K562 (cell line): ENCODE data around the gene RBFOX1. TPM values are rescaled to one million over a fixed set of nuclear protein-coding genes. Genes with fewer than 3 reads are reported as not detected.
A peak's percentile ranks its signal among the peaks of the same experiment; 100 is the strongest.

Experiments used
- ATF4 ChIP-seq: fragments of 450-650 bp; formaldehyde crosslinking; IDR thresholded peaks from 2 replicates; pipeline ENCODE4 v1.4.0; 2022; ENCODE audit warnings: mild to moderate bottlenecking, moderate library complexity
- HBP1 ChIP-seq: fragments of 450-650 bp; formaldehyde crosslinking; IDR thresholded peaks from 2 replicates; pipeline ENCODE4 v1.4.0; 2022; ENCODE audit warnings: missing genetic modification characterization
- HDAC3 ChIP-seq: fragments of 450-650 bp; IDR thresholded peaks from 2 replicates; pipeline ENCODE4 v1.6.1; 2018; ENCODE audit warnings: borderline replicate concordance, mild to moderate bottlenecking, moderate library complexity; ENCODE audit not compliant: partially characterized antibody
- HOXB6 ChIP-seq: fragments of 250-450 bp; sonication (Bioruptor Pico); IDR thresholded peaks from 2 replicates; pipeline ENCODE4 v1.5.1; 2022; ENCODE audit warnings: mild to moderate bottlenecking, borderline replicate concordance
- MAFF ChIP-seq: IDR thresholded peaks from 2 replicates; pipeline ENCODE4 v1.6.1; 2012; ENCODE audit warnings: low read length, improper control_type of control experiment
- MEF2D ChIP-seq: conservative IDR thresholded peaks from 2 replicates; pipeline ENCODE4 v1.6.1; 2016; ENCODE audit warnings: low read depth, missing genetic modification characterization, missing compliant biosample characterization
- PTRF ChIP-seq: fragments of 450-650 bp; IDR thresholded peaks from 2 replicates; pipeline ENCODE4 v1.6.1; 2016; ENCODE audit warnings: mild to moderate bottlenecking, missing genetic modification characterization, missing compliant biosample characterization
- SAP30 ChIP-seq: fragments of 200-600 bp; sonication (generic); IDR thresholded peaks from 2 replicates; pipeline ENCODE4 v1.6.1; 2012; ENCODE audit warnings: borderline replicate concordance, low read depth, mild to moderate bottlenecking, moderate library complexity, low read length, control low read depth, inconsistent platforms; ENCODE audit not compliant: insufficient read depth, poor library complexity, severe bottlenecking
- SUPT5H ChIP-seq: fragments of 450-650 bp; IDR thresholded peaks from 2 replicates; pipeline ENCODE4 v1.6.1; 2016
- ZNF12 ChIP-seq: sonication (generic); formaldehyde crosslinking; IDR thresholded peaks from 2 replicates; pipeline ENCODE4 v1.4.0; 2020; ENCODE audit warnings: mild to moderate bottlenecking, missing genetic modification reagents
- ZNF174 ChIP-seq: fragments of 250-450 bp; sonication (Bioruptor Pico); IDR thresholded peaks from 2 replicates; pipeline ENCODE4 v1.4.0; 2020; ENCODE audit warnings: mild to moderate bottlenecking
- ZNF316 ChIP-seq: fragments of 450-650 bp; IDR thresholded peaks from 2 replicates; pipeline ENCODE4 v1.6.1; 2016
- polyA plus RNA-seq, 8 experiments: library from polyadenylated mRNA; depleted of rRNA in 4 of 8; stranded (reverse) in 5 of 8; unstranded in 3 of 8; fragments of >200 nt; fragmentation: Nextera tagmentation in 2 of 8; fragmentation: Illumina TruSeq in 1 of 8; extraction: Ambion mirVana in 2 of 8; extraction: Trizol in 1 of 8; gene quantifications; 2 replicates each; pipeline versions ENCODE4 v1.2.1 to v1.2.3, GENCODE V29; 2011 to 2014; ENCODE audit warnings: inconsistent platforms in 1 of 8, missing spikeins in 1 of 8
- total RNA-seq, 7 experiments: library from RNA; depleted of rRNA in 6 of 7; stranded (reverse); fragments of >200 nt in 6 of 7; fragmentation: Illumina TruSeq in 2 of 7; extraction: Trizol in 2 of 7; gene quantifications; 2 replicates each; pipeline versions ENCODE4 v1.2.1 to v1.2.3, GENCODE V29; 2011 to 2021; ENCODE audit warnings: low replicate concordance in 1 of 7
- TF ChIP-seq, protein P1 (sequence below): fragments of 250-450 bp; sonication (Bioruptor Pico); IDR thresholded peaks from 2 replicates; pipeline ENCODE4 v1.5.0; 2021; ENCODE audit warnings: mild to moderate bottlenecking, moderate library complexity
- TF ChIP-seq, protein P2 (sequence below): fragments of 450-650 bp; IDR thresholded peaks from 2 replicates; pipeline ENCODE4 v1.6.1; 2018; ENCODE audit not compliant: partially characterized antibody
- TF ChIP-seq, protein P3 (sequence below): fragments of 250-450 bp; sonication (Bioruptor Pico); IDR thresholded peaks from 2 replicates; pipeline ENCODE4 v1.4.0; 2020; ENCODE audit warnings: mild to moderate bottlenecking, moderate library complexity

The RBFOX1 gene
- total and polyA plus RNA-seq, 9 of the 15 experiments (the other 6 are each of a cell fraction or from before 2014, with no cell fraction given) = 0.03 TPM; not detected in 8

GRCh38 chr16:7394720-7395336 is 62.2 kb downstream of the RBFOX1 start (continued):
- TF ChIP-seq, protein P1, sequence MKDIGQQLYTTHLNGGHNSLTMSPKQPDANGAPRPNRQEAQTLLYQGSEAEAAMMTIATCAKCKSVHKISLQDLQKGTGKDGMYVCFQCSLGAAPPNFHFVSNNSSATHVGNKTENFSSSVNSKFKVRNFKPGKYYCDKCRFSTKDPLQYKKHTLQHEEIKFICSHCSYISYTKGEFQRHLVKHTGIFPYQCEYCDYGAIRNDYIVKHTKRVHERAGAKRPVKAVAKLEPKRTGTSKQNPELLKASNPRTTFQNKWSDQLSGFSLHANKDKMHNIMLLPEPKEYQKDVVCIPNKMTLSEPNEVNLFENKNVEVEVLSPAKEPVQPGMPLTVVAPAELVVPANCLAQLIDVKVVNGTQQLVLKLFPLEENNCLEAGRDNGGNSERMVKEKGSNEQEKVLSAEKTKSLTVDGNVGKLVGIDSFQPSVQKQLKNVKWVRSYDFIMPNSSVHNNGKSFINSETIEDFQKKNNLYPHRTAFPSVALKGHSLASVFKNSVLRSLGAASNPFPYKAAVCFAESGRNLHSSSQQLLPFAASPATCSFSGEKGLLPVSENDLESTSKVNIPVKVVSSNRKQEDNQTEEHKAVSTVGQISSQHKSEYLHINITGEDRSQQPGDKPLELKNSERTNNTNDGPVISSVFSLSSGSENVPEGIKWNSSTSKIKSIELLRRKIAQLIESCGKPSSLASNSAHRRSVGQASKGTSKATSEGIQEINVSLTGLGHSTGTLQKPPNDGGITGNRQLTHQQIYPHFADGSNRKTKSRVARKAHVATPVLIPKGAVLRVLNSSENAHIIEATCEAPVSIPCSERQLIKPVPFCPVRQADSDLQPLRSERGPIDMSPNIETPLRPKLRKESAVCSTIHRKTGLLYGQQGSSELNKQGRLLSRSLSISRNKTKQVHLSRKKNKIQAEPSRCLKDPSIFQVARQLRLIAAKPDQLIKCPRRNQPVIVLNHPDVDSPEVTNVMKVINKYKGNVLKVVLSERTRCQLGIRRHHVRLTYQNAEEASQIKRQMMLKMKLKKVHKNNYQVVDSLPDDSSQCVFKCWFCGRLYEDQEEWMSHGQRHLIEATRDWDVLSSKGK (CRISPR knock-in tag) = no peak
- TF ChIP-seq HDAC3 (no peak), ZNF316 (peak; percentile 85), HOXB6 (CRISPR knock-in tag) (no peak), MEF2D (no peak), PTRF (tag) (no peak), ZNF174 (CRISPR knock-in tag) (no peak), HBP1 (CRISPR knock-in tag) (no peak), SAP30 (no peak), SUPT5H (no peak), ATF4 (no peak), MAFF (peak; percentile 80), ZNF12 (CRISPR knock-in tag) (no peak)
- TF ChIP-seq, protein P2, sequence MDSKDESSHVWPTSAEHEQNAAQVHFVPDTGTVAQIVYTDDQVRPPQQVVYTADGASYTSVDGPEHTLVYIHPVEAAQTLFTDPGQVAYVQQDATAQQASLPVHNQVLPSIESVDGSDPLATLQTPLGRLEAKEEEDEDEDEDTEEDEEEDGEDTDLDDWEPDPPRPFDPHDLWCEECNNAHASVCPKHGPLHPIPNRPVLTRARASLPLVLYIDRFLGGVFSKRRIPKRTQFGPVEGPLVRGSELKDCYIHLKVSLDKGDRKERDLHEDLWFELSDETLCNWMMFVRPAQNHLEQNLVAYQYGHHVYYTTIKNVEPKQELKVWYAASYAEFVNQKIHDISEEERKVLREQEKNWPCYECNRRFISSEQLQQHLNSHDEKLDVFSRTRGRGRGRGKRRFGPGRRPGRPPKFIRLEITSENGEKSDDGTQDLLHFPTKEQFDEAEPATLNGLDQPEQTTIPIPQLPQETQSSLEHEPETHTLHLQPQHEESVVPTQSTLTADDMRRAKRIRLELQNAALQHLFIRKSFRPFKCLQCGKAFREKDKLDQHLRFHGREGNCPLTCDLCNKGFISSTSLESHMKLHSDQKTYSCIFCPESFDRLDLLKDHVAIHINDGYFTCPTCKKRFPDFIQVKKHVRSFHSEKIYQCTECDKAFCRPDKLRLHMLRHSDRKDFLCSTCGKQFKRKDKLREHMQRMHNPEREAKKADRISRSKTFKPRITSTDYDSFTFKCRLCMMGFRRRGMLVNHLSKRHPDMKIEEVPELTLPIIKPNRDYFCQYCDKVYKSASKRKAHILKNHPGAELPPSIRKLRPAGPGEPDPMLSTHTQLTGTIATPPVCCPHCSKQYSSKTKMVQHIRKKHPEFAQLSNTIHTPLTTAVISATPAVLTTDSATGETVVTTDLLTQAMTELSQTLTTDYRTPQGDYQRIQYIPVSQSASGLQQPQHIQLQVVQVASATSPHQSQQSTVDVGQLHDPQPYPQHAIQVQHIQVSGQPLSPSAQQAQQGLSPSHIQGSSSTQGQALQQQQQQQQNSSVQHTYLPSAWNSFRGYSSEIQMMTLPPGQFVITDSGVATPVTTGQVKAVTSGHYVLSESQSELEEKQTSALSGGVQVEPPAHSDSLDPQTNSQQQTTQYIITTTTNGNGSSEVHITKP = no peak
- TF ChIP-seq, protein P3, sequence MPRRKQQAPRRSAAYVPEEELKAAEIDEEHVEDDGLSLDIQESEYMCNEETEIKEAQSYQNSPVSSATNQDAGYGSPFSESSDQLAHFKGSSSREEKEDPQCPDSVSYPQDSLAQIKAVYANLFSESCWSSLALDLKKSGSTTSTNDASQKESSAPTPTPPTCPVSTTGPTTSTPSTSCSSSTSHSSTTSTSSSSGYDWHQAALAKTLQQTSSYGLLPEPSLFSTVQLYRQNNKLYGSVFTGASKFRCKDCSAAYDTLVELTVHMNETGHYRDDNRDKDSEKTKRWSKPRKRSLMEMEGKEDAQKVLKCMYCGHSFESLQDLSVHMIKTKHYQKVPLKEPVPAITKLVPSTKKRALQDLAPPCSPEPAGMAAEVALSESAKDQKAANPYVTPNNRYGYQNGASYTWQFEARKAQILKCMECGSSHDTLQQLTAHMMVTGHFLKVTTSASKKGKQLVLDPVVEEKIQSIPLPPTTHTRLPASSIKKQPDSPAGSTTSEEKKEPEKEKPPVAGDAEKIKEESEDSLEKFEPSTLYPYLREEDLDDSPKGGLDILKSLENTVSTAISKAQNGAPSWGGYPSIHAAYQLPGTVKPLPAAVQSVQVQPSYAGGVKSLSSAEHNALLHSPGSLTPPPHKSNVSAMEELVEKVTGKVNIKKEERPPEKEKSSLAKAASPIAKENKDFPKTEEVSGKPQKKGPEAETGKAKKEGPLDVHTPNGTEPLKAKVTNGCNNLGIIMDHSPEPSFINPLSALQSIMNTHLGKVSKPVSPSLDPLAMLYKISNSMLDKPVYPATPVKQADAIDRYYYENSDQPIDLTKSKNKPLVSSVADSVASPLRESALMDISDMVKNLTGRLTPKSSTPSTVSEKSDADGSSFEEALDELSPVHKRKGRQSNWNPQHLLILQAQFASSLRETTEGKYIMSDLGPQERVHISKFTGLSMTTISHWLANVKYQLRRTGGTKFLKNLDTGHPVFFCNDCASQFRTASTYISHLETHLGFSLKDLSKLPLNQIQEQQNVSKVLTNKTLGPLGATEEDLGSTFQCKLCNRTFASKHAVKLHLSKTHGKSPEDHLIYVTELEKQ (CRISPR knock-in tag) = no peak
